GM13977 (cell line): ENCODE results near the gene HOXA10.

Experiments used
- DNase-seq: peaks from one replicate; pipeline ENCODE4 v3.0.0; 2012; ENCODE audit warnings: low spot score
- in situ Hi-C: fragments of 300-500 bp; cut with MboI; formaldehyde crosslinking; loops from one replicate; pipeline ENCODE4 v1.12.0; 2022; ENCODE audit warnings: low sequenced_read_pairs, low pct_unique_long_range_greater_than_20kb, mixed read lengths, inconsistent platforms; ENCODE audit not compliant: unreplicated experiment
- TF ChIP-seq, protein P1 (sequence below): IDR thresholded peaks from 2 replicates; pipeline ENCODE4 v1.5.1; 2012; ENCODE audit warnings: mild to moderate bottlenecking, control low read depth; ENCODE audit not compliant: insufficient read depth; ENCODE audit errors: extremely low read depth, missing control alignments

The HOXA10 gene

DNA sequence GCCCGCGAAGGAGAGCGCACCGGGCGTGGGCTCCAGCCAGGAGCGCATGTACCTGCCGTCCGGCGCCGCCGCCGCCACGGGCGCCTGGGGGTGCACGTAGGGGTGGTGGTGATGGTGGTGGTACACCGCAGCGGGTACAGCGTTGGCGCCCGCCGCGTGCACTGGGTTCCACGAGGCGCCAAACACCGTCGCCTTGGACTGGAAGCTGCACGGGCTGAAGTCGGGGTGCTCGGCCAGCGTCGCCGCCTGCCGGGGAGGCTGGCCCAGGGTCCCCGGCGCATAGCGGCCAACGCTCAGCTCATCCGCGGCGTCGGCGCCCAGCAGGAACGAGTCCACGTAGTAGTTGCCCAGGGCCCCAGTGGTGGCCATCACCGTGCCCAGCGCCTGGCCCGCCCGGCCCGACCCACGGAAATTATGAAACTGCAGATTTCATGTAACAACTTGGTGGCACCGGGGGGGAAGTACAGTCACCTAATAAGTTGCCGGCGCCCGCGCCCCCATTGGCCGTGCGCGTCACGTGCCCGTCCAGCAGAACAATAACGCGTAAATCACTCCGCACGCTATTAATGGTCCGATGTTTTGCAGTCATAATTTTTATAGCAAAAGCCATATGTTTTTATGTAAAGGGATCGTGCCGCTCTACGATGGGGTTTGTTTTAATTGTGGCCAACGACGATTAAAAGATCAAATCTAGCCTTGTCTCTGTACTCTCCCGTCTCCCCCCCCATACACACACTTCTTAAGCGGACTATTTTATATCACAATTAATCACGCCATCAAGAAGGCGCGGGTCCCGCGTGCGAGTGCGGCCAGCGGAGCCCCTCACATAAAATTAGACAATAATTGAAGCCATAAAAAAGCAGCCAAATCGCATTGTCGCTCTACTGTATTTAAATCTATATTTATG is 8.8 kb downstream of the HOXA10 start, which contains the start of gene HOXA9:
Gene HOXA9, minus strand, starts transcription at position 449 of the 907 bp plus-strand sequence. Its CDS starts 80 bp downstream, at position 369.
- TF ChIP-seq, protein P1, sequence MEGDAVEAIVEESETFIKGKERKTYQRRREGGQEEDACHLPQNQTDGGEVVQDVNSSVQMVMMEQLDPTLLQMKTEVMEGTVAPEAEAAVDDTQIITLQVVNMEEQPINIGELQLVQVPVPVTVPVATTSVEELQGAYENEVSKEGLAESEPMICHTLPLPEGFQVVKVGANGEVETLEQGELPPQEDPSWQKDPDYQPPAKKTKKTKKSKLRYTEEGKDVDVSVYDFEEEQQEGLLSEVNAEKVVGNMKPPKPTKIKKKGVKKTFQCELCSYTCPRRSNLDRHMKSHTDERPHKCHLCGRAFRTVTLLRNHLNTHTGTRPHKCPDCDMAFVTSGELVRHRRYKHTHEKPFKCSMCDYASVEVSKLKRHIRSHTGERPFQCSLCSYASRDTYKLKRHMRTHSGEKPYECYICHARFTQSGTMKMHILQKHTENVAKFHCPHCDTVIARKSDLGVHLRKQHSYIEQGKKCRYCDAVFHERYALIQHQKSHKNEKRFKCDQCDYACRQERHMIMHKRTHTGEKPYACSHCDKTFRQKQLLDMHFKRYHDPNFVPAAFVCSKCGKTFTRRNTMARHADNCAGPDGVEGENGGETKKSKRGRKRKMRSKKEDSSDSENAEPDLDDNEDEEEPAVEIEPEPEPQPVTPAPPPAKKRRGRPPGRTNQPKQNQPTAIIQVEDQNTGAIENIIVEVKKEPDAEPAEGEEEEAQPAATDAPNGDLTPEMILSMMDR, result no peak
- DNase-seq, result no peak
- in situ Hi-C loops, result loop anchor here (10.0 to 25.0 kb wide), 2 partner anchors 803 to 1311 kb away; no protein-coding TSS in a partner anchor

DNA sequence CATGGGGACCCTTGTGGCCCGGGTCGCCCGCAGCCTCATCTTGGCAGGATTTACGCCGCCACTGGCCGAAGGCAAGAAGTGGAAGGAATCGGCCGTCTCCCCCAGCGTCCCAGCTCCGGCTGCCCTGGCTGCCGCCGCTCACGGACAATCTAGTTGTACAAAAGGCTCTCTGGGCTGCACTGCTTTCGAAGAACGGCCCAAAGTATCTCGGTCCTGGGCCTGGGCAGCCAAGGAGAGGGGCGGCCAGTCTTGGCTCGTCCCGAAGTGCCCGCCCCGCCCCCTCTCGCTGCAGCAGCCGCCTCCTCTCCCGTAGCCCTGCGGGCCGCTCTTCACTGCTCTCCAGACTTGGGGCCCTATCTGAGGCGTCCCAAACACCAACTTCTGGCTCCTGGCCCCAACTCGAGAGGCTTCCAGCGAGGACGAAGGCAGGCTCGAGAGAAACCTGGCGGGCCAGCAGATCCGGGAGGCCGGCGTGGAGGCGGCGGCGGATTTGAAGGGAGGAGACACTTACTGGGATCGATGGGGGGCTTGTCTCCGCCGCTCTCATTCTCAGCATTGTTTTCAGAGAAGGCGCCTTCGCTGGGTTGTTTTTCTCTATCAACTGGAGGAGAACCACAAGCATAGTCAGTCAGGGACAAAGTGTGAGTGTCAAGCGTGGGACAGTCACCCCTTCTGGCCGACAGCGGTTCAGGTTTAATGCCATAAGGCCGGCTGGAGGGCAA is 9.6 kb downstream of the HOXA10 start:
- no peak for DNase-seq
- TF ChIP-seq, protein P1, result no peak
- in situ Hi-C loops, result loop anchor here (10.0 to 25.0 kb wide), 2 partner anchors 802 to 1310 kb away; no protein-coding TSS in a partner anchor

DNA sequence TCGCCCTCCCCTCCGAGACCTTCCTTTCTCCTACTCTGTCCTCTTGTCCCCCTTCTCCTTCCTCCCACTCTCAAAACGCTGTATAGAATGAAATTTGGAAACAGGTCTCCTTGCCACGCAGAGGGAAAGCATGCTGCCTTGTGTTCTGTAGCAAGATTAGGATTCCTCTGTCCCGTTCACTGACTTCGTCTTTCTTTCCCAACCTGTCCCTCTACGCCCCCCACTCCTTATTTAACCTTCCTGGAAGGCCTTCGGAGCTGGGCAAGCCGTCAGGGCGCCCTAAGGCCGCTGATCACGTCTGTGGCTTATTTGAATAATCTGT is 10.1 kb downstream of the HOXA10 start:
- TF ChIP-seq, protein P1, result no peak
- DNase-seq, result no peak
- in situ Hi-C loops, result loop anchor here (10.0 to 25.0 kb wide), 2 partner anchors 802 to 1309 kb away; no protein-coding TSS in a partner anchor

DNA sequence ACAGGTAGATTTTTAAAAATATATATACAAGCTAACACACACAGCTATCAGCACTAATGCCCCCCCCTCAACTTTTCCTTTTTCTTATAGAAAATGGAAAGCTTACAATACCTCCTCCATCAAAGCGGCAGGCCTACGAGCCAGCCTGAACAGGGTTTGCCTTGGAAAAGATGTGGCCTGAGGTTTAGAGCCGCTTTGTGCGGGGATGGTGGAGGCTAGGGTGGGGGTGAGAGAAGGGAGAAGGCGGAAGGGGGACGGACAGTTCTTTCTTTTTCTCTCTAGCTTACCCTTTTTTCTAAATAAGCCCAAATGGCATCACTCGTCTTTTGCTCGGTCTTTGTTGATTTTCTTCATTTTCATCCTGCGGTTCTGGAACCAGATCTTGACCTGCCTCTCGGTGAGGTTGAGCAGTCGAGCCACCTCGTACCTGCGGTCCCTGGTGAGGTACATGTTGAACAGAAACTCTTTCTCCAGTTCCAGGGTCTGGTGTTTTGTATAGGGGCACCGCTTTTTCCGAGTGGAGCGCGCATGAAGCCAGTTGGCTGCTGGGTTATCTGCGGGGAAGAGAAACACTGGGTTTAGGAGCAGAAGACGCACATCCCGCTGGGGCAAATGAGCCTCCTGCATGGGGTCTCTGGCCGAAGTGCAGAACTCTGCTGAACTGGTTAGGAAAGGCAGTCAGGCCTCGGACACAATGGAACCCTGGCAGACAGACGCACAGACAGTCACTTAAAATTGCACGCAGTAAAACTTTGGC is 10.7 kb downstream of the HOXA10 start:
- TF ChIP-seq, protein P1, result no peak

DNA sequence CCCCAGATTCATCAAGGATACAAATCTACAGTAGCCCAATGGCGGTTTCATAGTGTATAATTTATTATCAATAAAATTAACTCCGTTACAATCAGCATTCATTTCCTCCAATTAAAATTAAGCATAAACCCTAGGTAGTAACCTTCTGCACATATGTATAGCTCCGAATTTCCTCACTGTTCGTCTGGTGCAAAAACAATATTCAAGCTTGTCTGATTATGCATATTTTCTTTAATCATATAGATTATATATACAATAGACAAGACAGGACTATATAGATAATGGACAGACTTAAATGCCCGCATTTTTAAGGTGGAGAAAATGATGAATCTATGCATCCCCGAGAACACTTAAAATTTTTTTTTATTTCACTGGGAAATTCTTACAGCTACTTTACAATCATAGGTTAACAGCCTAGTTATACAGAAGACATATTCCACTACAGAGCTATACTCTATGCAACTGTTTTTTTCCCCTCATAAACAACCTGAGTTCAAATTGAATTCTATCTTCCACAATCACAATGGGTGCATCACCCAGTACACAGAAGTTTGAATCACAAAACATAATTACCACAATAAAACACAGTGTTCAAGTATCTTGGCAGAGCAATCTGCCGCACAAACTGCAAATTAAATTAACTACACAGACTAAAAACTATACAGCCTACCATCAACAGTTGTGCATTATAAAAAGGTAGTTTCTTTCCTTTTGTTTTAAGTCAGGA is 11.4 kb downstream of the HOXA10 start:
- TF ChIP-seq, protein P1, result no peak
- in situ Hi-C loops, result loop anchor here (10.0 to 25.0 kb wide), 2 partner anchors 800 to 1308 kb away; no protein-coding TSS in a partner anchor
- DNase-seq, result no peak

More for the DNA sequence above, 10.7 kb downstream of the HOXA10 start:
- in situ Hi-C loops, result loop anchor here (10.0 to 25.0 kb wide), 2 partner anchors 801 to 1309 kb away; no protein-coding TSS in a partner anchor
- no peak for DNase-seq
